MCF 10A (cell line): ENCODE results near the gene SDCBP2. TPM values are rescaled to one million over a fixed set of nuclear protein-coding genes. Genes with fewer than 3 reads are reported as not detected.

Experiments used
- BruUV-seq: library from RNA; stranded (reverse); fragments of 400-500 nt; replicated peaks from 2 replicates; lab custom pipeline; 2021; lab: Mats Ljungman, UMichigan
- CTCF ChIA-PET: fragments of 300-600 bp; sonication (Branson Sonifier 250); formaldehyde crosslinking; extraction: SDS; loops from one replicate; lab custom pipeline; 2021; ENCODE audit warnings: antibody characterized with exemption, inconsistent platforms; lab: Yijun Ruan, JAX
- POLR2A ChIA-PET: fragments of 300-600, 350-650 bp; sonication (Branson Sonifier 250); formaldehyde crosslinking; extraction: SDS; loops from one replicate; lab custom pipeline; 2020; ENCODE audit warnings: antibody characterized with exemption, inconsistent platforms; lab: Yijun Ruan, JAX
- DNase-seq: peaks from one replicate; pipeline ENCODE4 v3.0.0-alpha.2; 2018; ENCODE audit not compliant: unreplicated experiment
- H3K27ac Mint-ChIP-seq: one replicate; pipeline ENCODE4 v1.8.0; 2022; ENCODE audit warnings: mild to moderate bottlenecking, low read depth, mixed read lengths; ENCODE audit not compliant: unreplicated experiment
- H3K27me3 Mint-ChIP-seq: one replicate; pipeline ENCODE4 v1.8.0; 2022; ENCODE audit warnings: mixed read lengths; ENCODE audit not compliant: insufficient read depth, unreplicated experiment
- H3K36me3 Mint-ChIP-seq: one replicate; pipeline ENCODE4 v1.8.0; 2022; ENCODE audit warnings: mild to moderate bottlenecking, moderate library complexity, mixed read lengths; ENCODE audit not compliant: insufficient read depth, unreplicated experiment
- H3K4me1 Mint-ChIP-seq: one replicate; pipeline ENCODE4 v1.8.0; 2022; ENCODE audit warnings: mixed read lengths; ENCODE audit not compliant: insufficient read depth, unreplicated experiment
- H3K4me3 Mint-ChIP-seq: one replicate; pipeline ENCODE4 v1.8.0; 2022; ENCODE audit warnings: mild to moderate bottlenecking, moderate library complexity, mixed read lengths; ENCODE audit not compliant: unreplicated experiment
- H3K9me3 Mint-ChIP-seq: one replicate; pipeline ENCODE4 v1.8.0; 2022; ENCODE audit warnings: mixed read lengths; ENCODE audit not compliant: unreplicated experiment
- intact Hi-C: fragments of 100-400 bp; cut with micrococcal nuclease; formaldehyde crosslinking; loops from 2 replicates; pipeline ENCODE4 v1.14.1; 2022
- total RNA-seq: library from RNA; stranded (reverse); gene quantifications from 2 replicates; pipeline ENCODE4 v1.2.3, GENCODE V29; 2022
- TF ChIP-seq, protein P1 (sequence below): fragments of 200-600 bp; IDR thresholded peaks from one replicate; pipeline ENCODE4 v1.8.0; 2022; ENCODE audit warnings: antibody characterized with exemption, mild to moderate bottlenecking; ENCODE audit not compliant: unreplicated experiment

SDCBP2 gene
- total RNA-seq, 1 experiment from 2014 or later = 11.8 TPM

DNA sequence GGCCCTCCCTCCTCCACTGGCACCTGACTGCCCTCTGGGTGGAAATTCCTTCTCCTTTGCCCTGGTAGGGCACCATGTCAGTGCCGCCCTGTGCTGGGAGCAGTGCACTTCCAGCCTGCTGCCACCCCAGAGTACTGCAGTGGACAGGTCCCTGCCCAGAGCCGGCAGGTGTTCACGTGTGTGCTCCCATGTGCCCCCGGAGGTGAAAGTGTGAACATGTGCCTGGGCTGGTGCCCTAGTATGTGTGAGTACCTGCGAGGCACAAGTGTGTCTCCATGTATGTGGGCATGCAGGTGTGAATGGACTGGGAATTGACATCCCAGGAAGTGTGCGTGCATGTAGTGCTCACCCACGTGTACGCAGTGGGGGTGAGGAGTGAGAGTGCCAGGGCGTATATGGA, 29.4 kb downstream of the SDCBP2 start:
- no TSS peak for BruUV-seq
- CTCF ChIA-PET = interaction anchor here (0.7 to 0.9 kb wide), 2 partner anchors 17 to 32 kb away, joined by 3 read pairs; no protein-coding TSS in a partner anchor

DNA sequence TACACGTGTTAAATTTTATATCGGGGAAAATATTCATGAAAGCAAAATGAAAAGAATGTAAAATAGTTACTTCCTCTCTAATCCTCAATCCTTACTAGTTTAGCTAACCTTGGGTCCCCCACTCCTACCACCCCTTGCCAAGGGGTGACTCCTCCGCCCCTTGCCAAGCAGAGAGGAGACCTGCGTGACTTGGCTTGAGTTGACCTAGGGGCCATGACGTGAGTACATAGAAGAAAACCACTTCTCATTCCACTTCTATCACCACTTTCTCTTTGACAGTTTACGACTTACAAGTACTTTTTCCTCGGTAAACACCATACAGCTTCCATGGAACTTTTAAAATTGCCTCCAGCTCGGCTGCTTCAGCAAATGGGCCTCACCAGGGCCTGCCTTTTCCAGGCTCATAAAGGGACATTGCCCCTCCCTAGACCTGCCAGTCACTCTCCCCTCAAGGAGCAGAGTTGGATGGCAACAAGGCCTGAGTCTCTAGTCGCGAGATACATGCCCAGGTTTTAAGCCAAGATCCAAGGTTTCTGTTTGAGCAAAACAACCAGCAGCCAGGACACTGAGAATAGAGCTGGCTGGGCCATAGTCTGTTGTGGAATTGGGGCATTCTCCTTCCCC, 29.9 kb downstream of the SDCBP2 start:
- ChIA-PET POLR2A (interaction anchor here (0.6 kb wide), 1 partner anchor 521 kb away, joined by 3 read pairs; no protein-coding TSS in a partner anchor), CTCF (interaction anchor here (0.7 to 0.9 kb wide), 3 partner anchors 16 to 89 kb away, joined by 3 read pairs; no protein-coding TSS in a partner anchor)
- peaks cover 15% of the 10 kb centered on the region for H3K4me1 Mint-ChIP-seq
- H3K4me3 Mint-ChIP-seq = no peak overlapping the region
- DNase-seq = no peak
- H3K27ac Mint-ChIP-seq = no peak overlapping the region
- no TSS peak for BruUV-seq
- TF ChIP-seq, protein P1, sequence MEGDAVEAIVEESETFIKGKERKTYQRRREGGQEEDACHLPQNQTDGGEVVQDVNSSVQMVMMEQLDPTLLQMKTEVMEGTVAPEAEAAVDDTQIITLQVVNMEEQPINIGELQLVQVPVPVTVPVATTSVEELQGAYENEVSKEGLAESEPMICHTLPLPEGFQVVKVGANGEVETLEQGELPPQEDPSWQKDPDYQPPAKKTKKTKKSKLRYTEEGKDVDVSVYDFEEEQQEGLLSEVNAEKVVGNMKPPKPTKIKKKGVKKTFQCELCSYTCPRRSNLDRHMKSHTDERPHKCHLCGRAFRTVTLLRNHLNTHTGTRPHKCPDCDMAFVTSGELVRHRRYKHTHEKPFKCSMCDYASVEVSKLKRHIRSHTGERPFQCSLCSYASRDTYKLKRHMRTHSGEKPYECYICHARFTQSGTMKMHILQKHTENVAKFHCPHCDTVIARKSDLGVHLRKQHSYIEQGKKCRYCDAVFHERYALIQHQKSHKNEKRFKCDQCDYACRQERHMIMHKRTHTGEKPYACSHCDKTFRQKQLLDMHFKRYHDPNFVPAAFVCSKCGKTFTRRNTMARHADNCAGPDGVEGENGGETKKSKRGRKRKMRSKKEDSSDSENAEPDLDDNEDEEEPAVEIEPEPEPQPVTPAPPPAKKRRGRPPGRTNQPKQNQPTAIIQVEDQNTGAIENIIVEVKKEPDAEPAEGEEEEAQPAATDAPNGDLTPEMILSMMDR = no peak
- no peaks in the 10 kb centered on the region for H3K9me3 Mint-ChIP-seq
- intact Hi-C loops = no loop called here
- peaks cover 12% of the 10 kb centered on the region for H3K36me3 Mint-ChIP-seq
- H3K27me3 Mint-ChIP-seq = no peaks in the 10 kb centered on the region

More for the DNA sequence above, 29.4 kb downstream of the SDCBP2 start:
- Mint-ChIP-seq H3K9me3 (no peaks in the 10 kb centered on the region), H3K4me3 (no peak overlapping the region), H3K4me1 (peaks cover 15% of the 10 kb centered on the region), H3K36me3 (peaks cover 12% of the 10 kb centered on the region), H3K27ac (no peak overlapping the region), H3K27me3 (no peaks in the 10 kb centered on the region)
- DNase-seq = peak; percentile 18
- intact Hi-C loops = no loop called here
- POLR2A ChIA-PET = no interaction called here
- TF ChIP-seq, protein P1 = peak; percentile 35

DNA sequence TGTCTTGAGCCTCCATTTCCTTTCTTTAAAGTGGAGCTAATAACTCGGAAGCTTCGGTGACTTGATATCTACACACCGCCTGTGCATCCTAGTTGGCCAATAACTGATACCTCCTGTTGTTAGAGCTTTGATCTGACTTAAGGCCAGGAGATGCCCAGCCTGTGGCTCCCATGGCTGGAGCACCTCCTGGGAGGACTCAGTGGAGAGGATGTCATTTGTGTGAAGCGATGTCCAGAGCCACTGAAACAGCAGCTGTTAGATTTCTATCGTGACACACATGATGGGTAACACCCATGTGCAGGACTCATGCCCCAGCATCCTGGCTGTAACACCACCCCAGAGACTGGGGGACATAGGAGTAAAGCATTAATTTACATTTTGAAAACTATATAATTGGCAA, 30.8 kb downstream of the SDCBP2 start:
- intact Hi-C loops = no loop called here
- H3K4me1 Mint-ChIP-seq = peaks cover 14% of the 10 kb centered on the region
- DNase-seq = no peak
- CTCF ChIA-PET = no interaction called here
- H3K4me3 Mint-ChIP-seq = no peak overlapping the region
- no peaks in the 10 kb centered on the region for H3K27me3 Mint-ChIP-seq
- H3K9me3 Mint-ChIP-seq = no peaks in the 10 kb centered on the region
- H3K27ac Mint-ChIP-seq = no peak overlapping the region
- no TSS peak for BruUV-seq
- POLR2A ChIA-PET = interaction anchor here (0.6 to 0.7 kb wide), 2 partner anchors 145 to 522 kb away, joined by 3 to 4 read pairs; no protein-coding TSS in a partner anchor
- peaks cover 11% of the 10 kb centered on the region for H3K36me3 Mint-ChIP-seq
- TF ChIP-seq, protein P1 = no peak

DNA sequence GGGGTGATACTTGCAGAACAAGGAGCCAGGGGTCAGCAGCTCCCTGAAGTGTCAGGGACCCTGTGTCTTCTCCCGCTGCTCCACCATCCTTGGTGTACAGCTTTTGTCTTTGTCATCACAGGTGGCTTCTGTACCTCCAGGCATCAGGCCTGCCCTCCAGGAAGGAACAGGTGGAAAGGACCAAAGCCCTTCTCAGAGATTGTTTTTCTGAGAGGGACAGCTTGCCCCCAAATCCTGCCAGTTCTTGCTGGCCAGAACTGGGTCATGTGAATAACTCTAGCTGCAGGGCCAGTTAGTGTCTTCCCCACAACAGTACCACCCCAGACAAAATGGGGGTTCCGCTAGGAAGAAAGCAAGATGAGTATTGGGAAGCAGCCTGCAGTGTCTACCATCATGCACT, 31.5 kb downstream of the SDCBP2 start:
- Mint-ChIP-seq H3K27me3 (no peaks in the 10 kb centered on the region), H3K9me3 (no peaks in the 10 kb centered on the region), H3K27ac (no peak overlapping the region), H3K4me3 (no peak overlapping the region), H3K36me3 (peaks cover 6% of the 10 kb centered on the region), H3K4me1 (peaks cover 11% of the 10 kb centered on the region)
- intact Hi-C loops = no loop called here
- TF ChIP-seq, protein P1 = no peak
- ChIA-PET CTCF (no interaction called here), POLR2A (interaction anchor here (0.7 kb wide), 1 partner anchor 145 kb away, joined by 4 read pairs; no protein-coding TSS in a partner anchor)
- DNase-seq = no peak
- BruUV-seq = no TSS peak
